Stimulated activated CD8-positive, alpha-beta memory T cell treated with anti-CD3 and anti-CD28 coated beads, Interleukin-12 subunit alpha, Interleukin-12 subunit beta, amount 100 ng/mL, for 1 hour (primary cell): ENCODE results near the gene ZNF618.

Experiments
- DNase-seq: peaks from one replicate; pipeline ENCODE4 v3.0.0-alpha.2; 2020; ENCODE audit warnings: low read depth

ZNF618 gene

GRCh38 chr9:113911850-113912557 lies 35.9 kb downstream of the ZNF618 start:
- DNase-seq, result no peak

GRCh38 chr9:113912816-113913215 lies 36.7 kb downstream of the ZNF618 start:
- no peak for DNase-seq

GRCh38 chr9:113913426-113914195 lies 37.5 kb downstream of the ZNF618 start:
- DNase-seq, result no peak

- no peak for DNase-seq
Observed at GRCh38 chr9:113914517-113914916, 38.4 kb downstream of the ZNF618 start.

GRCh38 chr9:113915817-113916434 lies 39.8 kb downstream of the ZNF618 start:
- no peak for DNase-seq

GRCh38 chr9:113916931-113917330 lies 40.8 kb downstream of the ZNF618 start:
- DNase-seq, result no peak

GRCh38 chr9:113918697-113919350 lies 42.7 kb downstream of the ZNF618 start:
- DNase-seq, result no peak

GRCh38 chr9:113919382-113919781 lies 43.3 kb downstream of the ZNF618 start:
- DNase-seq, result no peak

- DNase-seq, result no peak
Observed at GRCh38 chr9:113919871-113920270, 43.8 kb downstream of the ZNF618 start.

- DNase-seq, result no peak
Observed at GRCh38 chr9:113920872-113921271, 44.8 kb downstream of the ZNF618 start.

- DNase-seq, result no peak
Observed at GRCh38 chr9:113921396-113921925, 45.4 kb downstream of the ZNF618 start.

GRCh38 chr9:113922160-113922559 lies 46.1 kb downstream of the ZNF618 start:
- DNase-seq, result no peak

GRCh38 chr9:113926211-113926610 lies 50.1 kb downstream of the ZNF618 start:
- DNase-seq, result no peak

- no peak for DNase-seq
Observed at GRCh38 chr9:113927277-113927676, 51.2 kb downstream of the ZNF618 start.

GRCh38 chr9:113928269-113928668 lies 52.2 kb downstream of the ZNF618 start:
- no peak for DNase-seq

GRCh38 chr9:113929634-113930389 lies 53.7 kb downstream of the ZNF618 start:
- no peak for DNase-seq

- DNase-seq, result no peak
Observed at GRCh38 chr9:113930390-113930783, 54.3 kb downstream of the ZNF618 start.

GRCh38 chr9:113931140-113931539 lies 55.0 kb downstream of the ZNF618 start:
- no peak for DNase-seq

- DNase-seq, result no peak
Observed at GRCh38 chr9:113931777-113932176, 55.7 kb downstream of the ZNF618 start.

GRCh38 chr9:113932906-113933584 lies 56.9 kb downstream of the ZNF618 start:
- DNase-seq, result no peak

GRCh38 chr9:113933671-113934070 lies 57.6 kb downstream of the ZNF618 start:
- no peak for DNase-seq
